ENCODE results near the gene CAPN5. TPM values are rescaled to one million over a fixed set of nuclear protein-coding genes. Genes with fewer than 3 reads are reported as not detected.

Gene CAPN5
- total RNA-seq, 1 experiment from 2014 or later, result 17.3 TPM

GRCh38 chr11:77141034-77141433 is 74.3 kb downstream of the CAPN5 start:
- Histone ChIP-seq H3K9me3 (ENCODE audit: control insufficient read depth, insufficient read depth, low read depth, low read length) (no peaks in the 10 kb centered on the region), H3K36me3 (ENCODE audit: control insufficient read depth, insufficient read depth, low read length) (no peaks in the 10 kb centered on the region), H3K27me3 (ENCODE audit: control insufficient read depth, insufficient read depth, low read length) (no peaks in the 10 kb centered on the region), H3K4me1 (ENCODE audit: control insufficient read depth, insufficient read depth, low read length) (0 out of 2 replicates have a peak, but pooled peaks cover 2% of the 10 kb centered on the region), H3K4me3 (ENCODE audit: low read depth in 2 of 2, low read length in 2 of 2) (no peak overlapping the region), H3K27ac (ENCODE audit: low read length) (no peak overlapping the region)
- BruUV-seq (replicated peaks), result no TSS peak
- DNase-seq (ENCODE audit: low read depth, low spot score) (no peak), ATAC-seq (no peak)
- ChIA-PET POLR2A (no interaction called here), CTCF (interaction anchor here (0.6 kb wide), 1 partner anchor 41 kb away, joined by 3 read pairs; no protein-coding TSS in a partner anchor)
- in situ Hi-C loops (cut with HindIII; ENCODE audit: low pct_unique_long_range_greater_than_20kb, low sequenced_read_pairs) (loop anchor here (10.0 kb wide), 1 partner anchor 76 kb away; the partner anchor contains the start of gene CAPN5), intact Hi-C loops (cut with micrococcal nuclease; ENCODE audit: unreplicated experiment) (no loop called here)
- TF ChIP-seq REST (IDR thresholded peaks at IDR 0.05; ENCODE audit: insufficient read depth in 1 of 2, low read depth in 2 of 2, low read length in 1 of 2), result no peak
- no peak for TF ChIP-seq TCF7L2 (IDR thresholded peaks at IDR 0.05; ENCODE audit: low read depth, low read length)
- TF ChIP-seq CTCF (IDR thresholded peaks at IDR 0.05), result no peak
- TF ChIP-seq POLR2AphosphoS5 (IDR thresholded peaks at IDR 0.05; ENCODE audit: low read depth, low read length), result no peak
- TF ChIP-seq SIN3A (IDR thresholded peaks at IDR 0.05; ENCODE audit: borderline replicate concordance, insufficient read depth, low read depth, low read length), result no peak

- intact Hi-C loops (cut with micrococcal nuclease; ENCODE audit: unreplicated experiment), result no loop called here
- TF ChIP-seq TCF7L2 (IDR thresholded peaks at IDR 0.05; ENCODE audit: low read depth, low read length), result no peak
- no peak for TF ChIP-seq REST (IDR thresholded peaks at IDR 0.05; ENCODE audit: insufficient read depth in 1 of 2, low read depth in 2 of 2, low read length in 1 of 2)
- no peak for TF ChIP-seq SIN3A (IDR thresholded peaks at IDR 0.05; ENCODE audit: borderline replicate concordance, insufficient read depth, low read depth, low read length)
- TF ChIP-seq POLR2AphosphoS5 (IDR thresholded peaks at IDR 0.05; ENCODE audit: low read depth, low read length), result no peak
- TF ChIP-seq CTCF (IDR thresholded peaks at IDR 0.05), result no peak
- in situ Hi-C loops (cut with HindIII; ENCODE audit: low pct_unique_long_range_greater_than_20kb, low sequenced_read_pairs), result loop anchor here (10.0 kb wide), 1 partner anchor 77 kb away; the partner anchor contains the start of gene CAPN5
- Histone ChIP-seq H3K4me3 (ENCODE audit: low read depth in 2 of 2, low read length in 2 of 2) (no peak overlapping the region), H3K36me3 (ENCODE audit: control insufficient read depth, insufficient read depth, low read length) (no peaks in the 10 kb centered on the region), H3K4me1 (ENCODE audit: control insufficient read depth, insufficient read depth, low read length) (0 out of 2 replicates have a peak, but pooled peaks cover 2% of the 10 kb centered on the region), H3K27ac (ENCODE audit: low read length) (no peak overlapping the region), H3K27me3 (ENCODE audit: control insufficient read depth, insufficient read depth, low read length) (no peaks in the 10 kb centered on the region), H3K9me3 (ENCODE audit: control insufficient read depth, insufficient read depth, low read depth, low read length) (no peaks in the 10 kb centered on the region)
- DNase-seq (ENCODE audit: low read depth, low spot score) (no peak), ATAC-seq (no peak)
- CTCF ChIA-PET, result no interaction called here
- POLR2A ChIA-PET, result no interaction called here
- no TSS peak for BruUV-seq (replicated peaks)
These were observed 74.7 kb downstream of the CAPN5 start for GRCh38 chr11:77141475-77141874.
